H9 (cell line): ENCODE data around the gene NFX1. TPM values are rescaled to one million over a fixed set of nuclear protein-coding genes. Genes with fewer than 3 reads are reported as not detected.

Experiments
- DNase-seq: peaks from one replicate; pipeline ENCODE4 v3.0.0-alpha.2; 2017
- H2AFZ ChIP-seq: one replicate; pipeline ENCODE4 v1.6.1; 2013; ENCODE audit warnings: mild to moderate bottlenecking, low read length, control low read depth, moderate library complexity
- H2AK5ac ChIP-seq: 2 replicates; pipeline ENCODE4 v1.6.1; 2013; ENCODE audit warnings: low read length, control low read depth, mixed read lengths; ENCODE audit not compliant: insufficient read length
- H2BK120ac ChIP-seq: one replicate; pipeline ENCODE4 v1.6.1; 2013; ENCODE audit warnings: low read depth, mild to moderate bottlenecking, low read length, control low read depth, inconsistent platforms; ENCODE audit not compliant: poor library complexity, severe bottlenecking
- H2BK12ac ChIP-seq: 2 replicates; pipeline ENCODE4 v1.6.1; 2013; ENCODE audit warnings: low read length, control low read depth, mixed read lengths, low read depth; ENCODE audit not compliant: insufficient read length
- H2BK15ac ChIP-seq: 2 replicates; pipeline ENCODE4 v1.6.1; 2013; ENCODE audit warnings: low read depth, low read length, control low read depth
- H2BK20ac ChIP-seq: one replicate; pipeline ENCODE4 v1.6.1; 2013; ENCODE audit warnings: low read depth, mild to moderate bottlenecking, low read length, control low read depth, inconsistent platforms; ENCODE audit not compliant: poor library complexity, severe bottlenecking
- H2BK5ac ChIP-seq: 2 replicates; pipeline ENCODE4 v1.6.1; 2013; ENCODE audit warnings: low read length, control low read depth, mixed read lengths; ENCODE audit not compliant: insufficient read length
- H3K14ac ChIP-seq: 2 replicates; pipeline ENCODE4 v1.6.1; 2013; ENCODE audit warnings: low read length, control low read depth; ENCODE audit not compliant: insufficient read depth
- H3K18ac ChIP-seq: 2 replicates; pipeline ENCODE4 v1.6.1; 2013; ENCODE audit warnings: low read depth, mild to moderate bottlenecking, mixed read lengths, low read length, control low read depth; ENCODE audit not compliant: insufficient read length
- H3K23ac ChIP-seq: 2 replicates; pipeline ENCODE4 v1.6.1; 2013; ENCODE audit warnings: low read length, control low read depth, mixed read lengths, low read depth; ENCODE audit not compliant: insufficient read length
- H3K23me2 ChIP-seq: 2 replicates; pipeline ENCODE4 v1.6.1; 2013; ENCODE audit warnings: low read depth, mild to moderate bottlenecking, mixed read lengths, low read length, control low read depth; ENCODE audit not compliant: insufficient read length, poor library complexity, severe bottlenecking
- H3K27ac ChIP-seq: 2 replicates; pipeline ENCODE4 v1.5.1; 2013; ENCODE audit warnings: low read length, control low read depth, mixed read lengths, low read depth; ENCODE audit not compliant: insufficient read length
- H3K27me3 ChIP-seq: 2 replicates; pipeline ENCODE4 v1.6.1; 2013; ENCODE audit warnings: low read length, control low read depth, inconsistent platforms; ENCODE audit not compliant: insufficient read depth
- H3K4ac ChIP-seq: 2 replicates; pipeline ENCODE4 v1.6.1; 2013; ENCODE audit warnings: low read depth, mild to moderate bottlenecking, control low read depth, inconsistent platforms, low read length, moderate library complexity
- H3K4me1 ChIP-seq: 2 replicates; pipeline ENCODE4 v1.6.1; 2013; ENCODE audit warnings: low read length, control low read depth, inconsistent platforms; ENCODE audit not compliant: insufficient read depth
- H3K4me2 ChIP-seq: 2 replicates; pipeline ENCODE4 v1.6.1; 2013; ENCODE audit warnings: low read length, control low read depth, mixed read lengths; ENCODE audit not compliant: insufficient read length, insufficient read depth
- H3K56ac ChIP-seq: 2 replicates; pipeline ENCODE4 v1.6.1; 2013; ENCODE audit warnings: low read depth, mild to moderate bottlenecking, mixed read lengths, low read length, control low read depth; ENCODE audit not compliant: insufficient read length
- H3K79me1 ChIP-seq: 2 replicates; pipeline ENCODE4 v1.6.1; 2013; ENCODE audit warnings: low read depth, mild to moderate bottlenecking, moderate library complexity, low read length, control low read depth, inconsistent platforms; ENCODE audit not compliant: insufficient read depth, poor library complexity, severe bottlenecking
- H3K79me2 ChIP-seq: 2 replicates; pipeline ENCODE4 v1.6.1; 2013; ENCODE audit warnings: low read length, control low read depth, inconsistent platforms; ENCODE audit not compliant: insufficient read depth
- H3K9ac ChIP-seq: 2 replicates; pipeline ENCODE4 v1.6.1; 2013; ENCODE audit warnings: low read length, control low read depth, mixed read lengths; ENCODE audit not compliant: insufficient read length; ENCODE audit errors: extremely low read depth
- H3K9me3 ChIP-seq: one replicate; pipeline ENCODE4 v1.6.1; 2013; ENCODE audit warnings: low read depth, low read length, inconsistent platforms; ENCODE audit not compliant: control insufficient read depth
- H3T11ph ChIP-seq: one replicate; pipeline ENCODE4 v1.6.1; 2013; ENCODE audit warnings: mild to moderate bottlenecking, low read length, control low read depth, inconsistent platforms
- H4K20me1 ChIP-seq: one replicate; pipeline ENCODE4 v1.6.1; 2013; ENCODE audit not compliant: control insufficient read depth, insufficient read length, insufficient read depth
- H4K5ac ChIP-seq: 2 replicates; pipeline ENCODE4 v1.6.1; 2013; ENCODE audit warnings: low read depth, mild to moderate bottlenecking, mixed read lengths, low read length, control low read depth; ENCODE audit not compliant: insufficient read length
- H4K8ac ChIP-seq: replicated peaks from 2 replicates; pipeline ENCODE4 v1.6.1; 2013; ENCODE audit warnings: low read length, control low read depth, mixed read lengths, low read depth; ENCODE audit not compliant: insufficient read length
- H4K91ac ChIP-seq: 2 replicates; pipeline ENCODE4 v1.6.1; 2013; ENCODE audit warnings: low read depth, mild to moderate bottlenecking, moderate library complexity, mixed read lengths, low read length, control low read depth; ENCODE audit not compliant: insufficient read length
- H3K27ac Mint-ChIP-seq, 3 experiments: 2 replicates in 2 of 3; 3 replicates in 1 of 3; pipeline ENCODE4 v1.8.0; 2020 to 2021; ENCODE audit warnings: mixed read lengths in 3 of 3, mild to moderate bottlenecking in 1 of 3, moderate library complexity in 1 of 3
- H3K27me3 Mint-ChIP-seq: 2 replicates; pipeline ENCODE4 v1.8.0; 2021; ENCODE audit warnings: low read depth, mild to moderate bottlenecking, moderate library complexity, mixed read lengths
- H3K36me3 Mint-ChIP-seq, 3 experiments: 2 replicates in 2 of 3; 3 replicates in 1 of 3; pipeline ENCODE4 v1.8.0; 2020 to 2021; ENCODE audit warnings: low read depth in 3 of 3, mixed read lengths in 3 of 3; ENCODE audit not compliant: insufficient read depth in 1 of 3
- H3K4me1 Mint-ChIP-seq, 2 experiments: 2 replicates each; pipeline ENCODE4 v1.8.0; 2020; ENCODE audit warnings: mixed read lengths in 2 of 2
- H3K4me3 Mint-ChIP-seq, 2 experiments: 2 replicates in 1 of 2; 3 replicates in 1 of 2; pipeline ENCODE4 v1.8.0; 2020 to 2021; ENCODE audit warnings: mild to moderate bottlenecking in 2 of 2, mixed read lengths in 2 of 2, moderate library complexity in 1 of 2
- H3K9me3 Mint-ChIP-seq, 2 experiments: 2 replicates in 1 of 2; 3 replicates in 1 of 2; pipeline ENCODE4 v1.8.0; 2020; ENCODE audit warnings: mild to moderate bottlenecking in 2 of 2, mixed read lengths in 2 of 2, moderate library complexity in 1 of 2
- CTCF ChIP-seq: fragments of 200-600 bp; sonication (generic); conservative IDR thresholded peaks from 3 replicates; pipeline ENCODE4 v1.8.0; 2021; ENCODE audit warnings: antibody characterized with exemption, mild to moderate bottlenecking
- WGBS: extraction: QIAGEN DNeasy Blood & Tissue Kit; methylation state at CpG from one replicate; pipeline ENCODE4 v1.1.7; 2013; ENCODE audit warnings: missing lambda C conversion rate, low lambda C conversion rate, mixed read lengths; ENCODE audit not compliant: insufficient read length; ENCODE audit errors: extremely low coverage; 5-methylcytosine and 5-hydroxymethylcytosine counted together
- total RNA-seq: library from RNA; stranded (reverse); gene quantifications from 2 replicates; pipeline ENCODE4 v1.2.1, GENCODE V29; 2021

Gene NFX1
- total RNA-seq, 1 experiment from 2014 or later: 35.1 TPM

- no peak overlapping the region for H3K18ac ChIP-seq
- WGBS: no CpG with 5 or more reads among the region's 4 CpGs
- H3K56ac ChIP-seq: no peak overlapping the region
- H2AFZ ChIP-seq: no peak overlapping the region
- H3K27ac ChIP-seq: no peak overlapping the region
- DNase-seq: no peak
- no peak for TF ChIP-seq CTCF
- H3K27ac Mint-ChIP-seq: no peak overlapping the region
- H4K91ac ChIP-seq: no peak overlapping the region
- H2BK20ac ChIP-seq: no peak overlapping the region
- H3K9ac ChIP-seq: no peak overlapping the region
- no peaks in the 10 kb centered on the region for H3K4me1 ChIP-seq
- H2BK15ac ChIP-seq: no peak overlapping the region
- H2AK5ac ChIP-seq: no peak overlapping the region
- H3K23me2 ChIP-seq: no peaks in the 10 kb centered on the region
- no peak overlapping the region for H3K23ac ChIP-seq
- H3T11ph ChIP-seq: no peak overlapping the region
- H3K27me3 Mint-ChIP-seq: no peaks in the 10 kb centered on the region
- H3K4me3 Mint-ChIP-seq: no peak overlapping the region
- no peaks in the 10 kb centered on the region for H3K4me1 Mint-ChIP-seq
- H3K27me3 ChIP-seq: no peaks in the 10 kb centered on the region
- no peaks in the 10 kb centered on the region for H3K9me3 Mint-ChIP-seq
- H4K8ac ChIP-seq: no peak overlapping the region
- no peak overlapping the region for H3K4ac ChIP-seq
- no peak overlapping the region for H2BK5ac ChIP-seq
- no peaks in the 10 kb centered on the region for H3K79me2 ChIP-seq
- no peak overlapping the region for H4K5ac ChIP-seq
- peaks cover 26 to 56% (median 55%) of the 10 kb centered on the region in 3 experiments; a peak in 6 of 7 replicates for H3K36me3 Mint-ChIP-seq
- no peaks in the 10 kb centered on the region for H4K20me1 ChIP-seq
- H3K79me1 ChIP-seq: no peaks in the 10 kb centered on the region
- no peak overlapping the region for H2BK12ac ChIP-seq
- H2BK120ac ChIP-seq: no peak overlapping the region
- H3K4me2 ChIP-seq: no peak overlapping the region
- no peaks in the 10 kb centered on the region for H3K9me3 ChIP-seq
- no peak overlapping the region for H3K14ac ChIP-seq
Observed at GRCh38 chr9:33329117-33329563, 38.8 kb downstream of the NFX1 start.
